Measurements from ENCODE around the gene SNX17.

DNA sequence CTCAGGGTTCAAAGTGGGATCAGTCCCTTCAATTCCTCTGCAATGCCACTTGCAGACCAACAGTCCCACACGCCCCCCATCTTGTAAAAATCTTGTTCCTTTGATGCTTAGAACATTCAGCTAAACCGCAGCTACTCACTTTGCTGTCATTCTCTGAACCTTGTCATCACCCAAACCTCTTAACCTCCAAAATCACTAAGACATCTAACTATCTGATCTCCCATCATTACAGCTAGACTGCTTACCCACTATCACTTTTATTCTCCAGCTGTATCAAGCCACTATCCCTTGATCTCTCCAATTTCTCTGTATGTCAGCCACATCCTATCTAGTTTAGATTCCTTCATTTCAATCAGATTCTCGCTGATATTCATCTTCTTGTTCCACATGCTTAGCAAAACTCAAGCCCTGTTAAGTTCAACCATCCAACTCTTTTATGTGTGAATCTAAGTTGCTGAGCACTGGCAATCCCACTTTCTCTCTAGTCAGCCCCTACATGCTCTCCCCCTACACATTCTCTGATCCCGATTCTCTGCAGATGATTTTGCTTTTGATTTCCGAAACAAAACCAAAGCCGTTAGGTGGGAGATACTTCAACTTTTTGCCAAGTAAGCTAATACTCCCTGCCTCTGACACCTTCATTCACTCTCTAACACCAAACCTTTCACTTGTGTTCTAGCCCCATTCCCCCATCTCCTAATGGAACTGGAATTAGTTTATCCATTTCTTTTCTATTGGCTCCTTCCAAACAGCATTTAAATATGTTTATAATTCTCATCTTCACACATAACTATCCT lies 18.4 kb upstream of the SNX17 start:
- TF ChIP-seq FOXK2 (IDR thresholded peaks at IDR 0.05) (no peak), SUZ12 (IDR thresholded peaks at IDR 0.05) (no peak), FOXM1 (IDR thresholded peaks at IDR 0.05; ENCODE audit: borderline replicate concordance) (no peak), ELF4 (IDR thresholded peaks at IDR 0.05) (no peak), ZNF384 (IDR thresholded peaks at IDR 0.05) (no peak), SP1 (IDR thresholded peaks at IDR 0.05) (no peak), HDGF (IDR thresholded peaks at IDR 0.05; ENCODE audit: borderline replicate concordance) (no peak), NFRKB (IDR thresholded peaks at IDR 0.05) (no peak), CTBP1 (IDR thresholded peaks at IDR 0.05; ENCODE audit: borderline replicate concordance) (no peak), TARDBP (IDR thresholded peaks at IDR 0.05) (no peak), BHLHE40 (IDR thresholded peaks at IDR 0.05; ENCODE audit: borderline replicate concordance) (no peak), PKNOX1 (IDR thresholded peaks at IDR 0.05) (no peak), FOXA1 (IDR thresholded peaks at IDR 0.05) (no peak)
